Upper lobe of left lung (tissue), 6 donors: ENCODE measurements around the gene ARG2. TPM values are rescaled to one million over a fixed set of nuclear protein-coding genes. Genes with fewer than 3 reads are reported as not detected.

Experiments used
- ATAC-seq, 2 donors: fragments of 200-7000 bp; cut with Tn5 transposase; one replicate each; pipeline ENCODE4 v1.9.1; 2022; ENCODE audit warnings: mild to moderate bottlenecking in 2 of 2, moderate library complexity in 2 of 2; ENCODE audit not compliant: low FRiP score in 2 of 2
- DNase-seq, 2 donors: peaks; one replicate each; pipeline ENCODE4 v3.0.0-alpha.2; 2019 to 2020
- H3K27ac ChIP-seq, 4 donors: fragments of 200-600 bp; sonication (generic); one replicate each; pipeline ENCODE4 v1.5.1; 2016 to 2019
- H3K27me3 ChIP-seq, 4 donors: fragments of 200-600 bp; sonication (generic); one replicate each; pipeline ENCODE4 v1.5.1; 2017 to 2019
- H3K36me3 ChIP-seq, 4 donors: fragments of 200-600 bp; sonication (generic); one replicate each; pipeline ENCODE4 v1.5.1; 2016 to 2019
- H3K4me1 ChIP-seq, 4 donors: fragments of 200-600 bp; sonication (generic); one replicate each; pipeline ENCODE4 v1.5.1; 2018 to 2019
- H3K4me3 ChIP-seq, 4 donors: fragments of 200-600 bp; sonication (generic); one replicate each; pipeline ENCODE4 v1.5.1; 2017 to 2019; ENCODE audit warnings: mild to moderate bottlenecking in 2 of 4, moderate library complexity in 1 of 4
- H3K9me3 ChIP-seq, 4 donors: fragments of 200-600 bp; sonication (generic); one replicate each; pipeline ENCODE4 v1.5.1; 2018 to 2019
- EP300 ChIP-seq, 4 donors: sonication (generic); formaldehyde crosslinking; IDR thresholded peaks; one replicate each; pipeline ENCODE4 v1.5.1; 2017; ENCODE audit warnings: antibody characterized with exemption in 4 of 4, control low read depth in 2 of 4
- POLR2A ChIP-seq, 4 donors: fragments of 450-650 bp; IDR thresholded peaks; one replicate each; pipeline ENCODE4 v1.5.1; 2016 to 2017; ENCODE audit warnings: antibody characterized with exemption in 4 of 4, mild to moderate bottlenecking in 2 of 4
- POLR2AphosphoS5 ChIP-seq, 2 donors: sonication (generic); formaldehyde crosslinking; IDR thresholded peaks; one replicate each; pipeline ENCODE4 v1.5.1; 2017; ENCODE audit warnings: antibody characterized with exemption in 2 of 2
- WGBS, 2 donors: methylation state at CpG; one replicate each; pipeline ENCODE4 v1.1.5; 2017 to 2018; 5-methylcytosine and 5-hydroxymethylcytosine counted together
- total RNA-seq, 6 donors: library from RNA; depleted of rRNA in 4 of 6; stranded (reverse); fragments of >200 nt in 4 of 6; gene quantifications; one replicate each; pipeline versions ENCODE4 v1.1.0 to v1.2.1, GENCODE V29; 2016 to 2021
- TF ChIP-seq, protein P1 (sequence below), 6 experiments: fragments of 450-650 bp in 4 of 6; fragments of 200-600 bp in 2 of 6; sonication (generic) in 2 of 6; IDR thresholded peaks; one replicate each; pipeline ENCODE4 v1.5.1; 2016 to 2019; ENCODE audit warnings: antibody characterized with exemption in 6 of 6
- donor health status: DM: no; HTN: no; CAD: no; lungs with moderate emphysema.
- donor health status: DM: no; HTN: yes; CAD: no; lungs with severe emphysema.

The ARG2 gene
- total RNA-seq, 6 donors from 2014 or later, result 1.1 to 11.7 (median 8.6) TPM; not detected in 1

DNA sequence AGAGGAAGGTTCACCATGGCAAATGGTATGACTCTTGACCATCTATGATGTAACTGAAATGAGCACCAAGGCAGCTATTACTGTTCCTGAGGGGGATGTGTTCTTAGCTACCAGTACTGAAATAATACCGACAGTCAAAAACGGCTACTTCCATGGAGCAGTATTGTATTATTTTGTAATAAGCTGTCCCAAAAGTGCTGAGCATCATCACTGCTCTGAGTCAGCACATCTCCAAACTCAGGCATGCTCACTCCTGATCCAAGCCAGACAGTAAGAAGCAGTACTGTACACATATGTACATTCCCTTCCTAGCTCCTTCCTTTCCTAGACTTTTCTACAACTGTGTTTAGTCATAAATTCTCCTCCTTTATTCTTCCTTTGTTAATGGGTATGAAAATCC lies 46.1 kb downstream of the ARG2 start:
- DNase-seq, result no peak
- H3K27me3 ChIP-seq, result no peaks in the 10 kb centered on the region
- H3K4me3 ChIP-seq, result no peak overlapping the region
- H3K36me3 ChIP-seq, result peaks cover 0 to 4% (median 0%) of the 10 kb centered on the region in 4 donors
- WGBS, 2 donors, result 62 to 83% methylated on average over 2 of the region's 2 CpGs
- no peaks in the 10 kb centered on the region for H3K9me3 ChIP-seq
- H3K27ac ChIP-seq, result no peak overlapping the region
- ATAC-seq, result peak in 1 of 2 donors; percentile 63
- no peak for TF ChIP-seq EP300 (IDR thresholded peaks at IDR 0.05)
- TF ChIP-seq, protein P1, sequence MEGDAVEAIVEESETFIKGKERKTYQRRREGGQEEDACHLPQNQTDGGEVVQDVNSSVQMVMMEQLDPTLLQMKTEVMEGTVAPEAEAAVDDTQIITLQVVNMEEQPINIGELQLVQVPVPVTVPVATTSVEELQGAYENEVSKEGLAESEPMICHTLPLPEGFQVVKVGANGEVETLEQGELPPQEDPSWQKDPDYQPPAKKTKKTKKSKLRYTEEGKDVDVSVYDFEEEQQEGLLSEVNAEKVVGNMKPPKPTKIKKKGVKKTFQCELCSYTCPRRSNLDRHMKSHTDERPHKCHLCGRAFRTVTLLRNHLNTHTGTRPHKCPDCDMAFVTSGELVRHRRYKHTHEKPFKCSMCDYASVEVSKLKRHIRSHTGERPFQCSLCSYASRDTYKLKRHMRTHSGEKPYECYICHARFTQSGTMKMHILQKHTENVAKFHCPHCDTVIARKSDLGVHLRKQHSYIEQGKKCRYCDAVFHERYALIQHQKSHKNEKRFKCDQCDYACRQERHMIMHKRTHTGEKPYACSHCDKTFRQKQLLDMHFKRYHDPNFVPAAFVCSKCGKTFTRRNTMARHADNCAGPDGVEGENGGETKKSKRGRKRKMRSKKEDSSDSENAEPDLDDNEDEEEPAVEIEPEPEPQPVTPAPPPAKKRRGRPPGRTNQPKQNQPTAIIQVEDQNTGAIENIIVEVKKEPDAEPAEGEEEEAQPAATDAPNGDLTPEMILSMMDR (IDR thresholded peaks at IDR 0.05), result no peak
- no peak for TF ChIP-seq POLR2A (IDR thresholded peaks at IDR 0.05)
- no peak for TF ChIP-seq POLR2AphosphoS5 (IDR thresholded peaks at IDR 0.05)
- peaks cover 0 to 13% (median 6%) of the 10 kb centered on the region in 4 donors for H3K4me1 ChIP-seq

DNA sequence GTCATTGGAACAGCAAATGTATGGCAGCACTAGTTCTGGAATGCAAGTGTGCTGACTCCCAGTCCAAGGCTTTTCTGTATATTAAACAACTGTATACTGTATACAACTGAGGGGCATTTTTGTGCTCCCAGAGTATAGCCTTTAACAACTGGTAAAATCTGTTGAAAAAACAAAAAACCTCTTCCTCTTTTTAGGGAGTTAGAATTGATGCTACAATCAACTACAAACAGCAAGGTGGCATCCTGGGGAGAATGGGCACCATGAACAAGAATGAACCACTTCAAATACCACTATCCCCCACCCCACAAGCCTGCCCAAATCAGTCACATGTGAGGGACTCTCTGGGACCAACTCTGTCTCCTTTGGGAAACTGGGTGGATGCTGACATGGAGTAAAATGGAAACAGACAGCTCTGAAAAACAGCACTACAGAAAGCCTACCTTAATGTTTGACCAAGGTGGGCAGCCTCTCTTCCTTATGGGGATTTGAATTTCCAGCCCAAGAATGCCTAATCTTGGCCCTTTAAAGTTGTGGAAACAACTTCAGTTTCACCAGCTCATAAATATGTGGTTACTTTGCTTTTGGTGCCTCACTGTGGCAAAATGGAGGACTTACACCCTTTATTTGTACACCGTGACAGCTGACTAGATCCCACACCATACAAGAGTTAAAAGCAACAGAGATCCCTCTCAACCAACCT lies 47.2 kb downstream of the ARG2 start:
- no peak overlapping the region for H3K27ac ChIP-seq
- DNase-seq, result peak in 1 of 2 donors; percentile 27
- 0 to 20% methylated on average over 1 of the region's 1 CpG for WGBS, 2 donors

GRCh38 chr14:67668559-67668958 lies 48.8 kb downstream of the ARG2 start:
- no peak for DNase-seq
- TF ChIP-seq, protein P1 (IDR thresholded peaks at IDR 0.05), result no peak
- no peak for TF ChIP-seq EP300 (IDR thresholded peaks at IDR 0.05)
- no peak for TF ChIP-seq POLR2AphosphoS5 (IDR thresholded peaks at IDR 0.05)
- TF ChIP-seq POLR2A (IDR thresholded peaks at IDR 0.05), result no peak
- ATAC-seq, result no peak
- Histone ChIP-seq H3K36me3 (no peaks in the 10 kb centered on the region), H3K9me3 (no peaks in the 10 kb centered on the region), H3K4me3 (no peak overlapping the region), H3K27ac (no peak overlapping the region), H3K27me3 (no peaks in the 10 kb centered on the region), H3K4me1 (peaks cover 15 to 30% (median 20%) of the 10 kb centered on the region in 4 donors)

More for the DNA sequence above, 47.2 kb downstream of the ARG2 start:
- Histone ChIP-seq H3K4me3 (no peak overlapping the region), H3K36me3 (peaks cover 0 to 3% (median 0%) of the 10 kb centered on the region in 4 donors), H3K9me3 (no peaks in the 10 kb centered on the region), H3K27me3 (no peaks in the 10 kb centered on the region), H3K4me1 (peaks cover under 1 to 13% (median 8%) of the 10 kb centered on the region in 4 donors)
- peak; percentile 57 to 84 for ATAC-seq
- TF ChIP-seq, protein P1 (IDR thresholded peaks at IDR 0.05), result peak; percentile 38 to 81 (median 62)
- TF ChIP-seq EP300 (IDR thresholded peaks at IDR 0.05), result no peak

DNA sequence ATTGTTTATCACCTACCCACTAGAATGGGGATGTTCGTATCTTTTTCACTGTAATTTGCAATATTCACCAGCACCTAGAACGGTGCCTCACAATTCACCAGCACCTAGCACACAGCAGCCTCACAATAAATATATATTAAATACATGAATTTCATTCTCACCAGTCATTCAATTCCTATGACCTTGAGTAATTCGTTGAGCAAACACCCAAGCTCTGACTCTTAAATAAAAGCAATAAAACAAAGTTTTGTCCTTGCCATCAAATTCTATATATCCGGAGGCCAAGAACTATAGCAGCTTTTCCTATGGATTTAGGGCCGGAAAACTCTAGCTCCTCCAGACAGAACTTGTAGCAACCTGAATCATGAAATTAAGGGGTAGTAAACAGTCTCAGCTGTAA lies 53.7 kb downstream of the ARG2 start:
- TF ChIP-seq POLR2AphosphoS5 (IDR thresholded peaks at IDR 0.05) (no peak), EP300 (IDR thresholded peaks at IDR 0.05) (no peak)
- H3K4me3 ChIP-seq, result peak overlapping the region; percentile 52 to 97 (median 79)
- 48 to 51% methylated on average over 5 of the region's 5 CpGs for WGBS, 2 donors
- H3K4me1 ChIP-seq, result peaks cover 19 to 27% (median 24%) of the 10 kb centered on the region in 4 donors
- no peak for ATAC-seq
- no peaks in the 10 kb centered on the region for H3K27me3 ChIP-seq
- H3K36me3 ChIP-seq, result peaks cover 0 to 9% (median 4%) of the 10 kb centered on the region in 4 donors
- peak overlapping the region in 1 of 4 donors; percentile 97 for H3K27ac ChIP-seq
- no peaks in the 10 kb centered on the region for H3K9me3 ChIP-seq
- no peak for DNase-seq

DNA sequence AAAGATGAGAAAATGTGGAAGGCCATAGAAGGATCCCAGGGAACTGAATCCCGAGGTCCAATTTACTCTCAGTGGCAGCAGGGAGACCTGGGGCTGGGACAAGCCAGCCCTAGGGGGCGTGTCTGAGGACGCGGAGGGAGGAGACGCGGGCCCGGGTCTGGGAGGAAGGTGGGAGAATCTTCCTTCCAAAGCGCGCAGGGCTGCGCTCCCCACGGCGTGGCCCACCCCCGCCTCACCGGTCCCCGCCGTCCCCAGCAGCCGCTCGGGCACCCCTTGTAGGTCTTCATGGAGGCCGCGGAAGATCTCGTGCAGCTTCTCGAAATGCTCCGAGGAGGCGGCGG lies 54.4 kb downstream of the ARG2 start:
- 0% methylated on average over 9 of the region's 25 CpGs for WGBS, 2 donors
- no peaks in the 10 kb centered on the region for H3K9me3 ChIP-seq

More for the DNA sequence above, 54.4 kb downstream of the ARG2 start:
- TF ChIP-seq POLR2AphosphoS5 (IDR thresholded peaks at IDR 0.05), result no peak
- TF ChIP-seq, protein P1 (IDR thresholded peaks at IDR 0.05), result peak in 2 of 6 experiments; percentile 9 to 14
- no peak for TF ChIP-seq EP300 (IDR thresholded peaks at IDR 0.05)
- TF ChIP-seq POLR2A (IDR thresholded peaks at IDR 0.05), result no peak
- Histone ChIP-seq H3K4me1 (peaks cover 19 to 27% (median 24%) of the 10 kb centered on the region in 4 donors), H3K27ac (peak overlapping the region; percentile 96 to 99 (median 98)), H3K27me3 (no peaks in the 10 kb centered on the region), H3K4me3 (peak overlapping the region; percentile 52 to 97 (median 79)), H3K36me3 (peaks cover 0 to 13% (median 4%) of the 10 kb centered on the region in 4 donors)
- ATAC-seq (peak; percentile 87 to 89), DNase-seq (peak in 1 of 2 donors; percentile 79)
